CD4-positive, CD25-positive, alpha-beta regulatory T cell (primary cell): ENCODE data around the gene MAST1. TPM values are rescaled to one million over a fixed set of nuclear protein-coding genes. Genes with fewer than 3 reads are reported as not detected.
"Not testable (repeated sequence)": the region's sequence is repeated elsewhere in the genome, so short reads cannot be mapped to it uniquely, and the experiment has no call there.

Experiments
- ATAC-seq, 2 donors: fragments of 150-1000 bp; cut with Tn5 transposase; one replicate each; pipeline ENCODE4 v1.10.0; 2021; ENCODE audit warnings: low read depth in 2 of 2, moderate number of reproducible peaks in 2 of 2, moderate library complexity in 1 of 2
- DNase-seq, 3 donors: peaks; one replicate each; pipeline versions ENCODE4 v3.0.0 to v3.0.0-alpha.2; 2012 to 2022; ENCODE audit warnings: mixed read lengths in 1 of 3
- H3K27ac ChIP-seq: one replicate; pipeline ENCODE4 v1.7.0; 2013; ENCODE audit warnings: mild to moderate bottlenecking, low read length; ENCODE audit not compliant: insufficient read depth, poor library complexity, severe bottlenecking
- H3K27me3 ChIP-seq: one replicate; pipeline ENCODE4 v1.7.0; 2013; ENCODE audit warnings: low read length; ENCODE audit not compliant: control insufficient read depth, insufficient read depth
- H3K36me3 ChIP-seq: one replicate; pipeline ENCODE4 v1.7.0; 2013; ENCODE audit warnings: mild to moderate bottlenecking, low read length, moderate library complexity; ENCODE audit not compliant: control insufficient read depth, insufficient read depth
- H3K4me1 ChIP-seq: 2 replicates; pipeline ENCODE4 v1.7.0; 2013; ENCODE audit warnings: mild to moderate bottlenecking, low read length; ENCODE audit not compliant: insufficient read depth, control insufficient read depth, poor library complexity, severe bottlenecking
- H3K4me3 ChIP-seq: one replicate; pipeline ENCODE4 v1.7.0; 2013; ENCODE audit warnings: low read depth, mild to moderate bottlenecking, low read length, moderate library complexity
- H3K9me3 ChIP-seq, 2 experiments: 1 replicate in 1 of 2; 2 replicates in 1 of 2; pipeline ENCODE4 v1.7.0; 2013; ENCODE audit warnings: low read length in 2 of 2, mild to moderate bottlenecking in 1 of 2, moderate library complexity in 1 of 2; ENCODE audit not compliant: control insufficient read depth in 2 of 2
- H3K27ac Mint-ChIP-seq, 3 donors: one replicate each; pipeline ENCODE4 v1.8.0; 2020 to 2022; ENCODE audit warnings: mild to moderate bottlenecking in 3 of 3, mixed read lengths in 3 of 3, moderate library complexity in 2 of 3
- H3K27me3 Mint-ChIP-seq: one replicate; pipeline ENCODE4 v1.8.0; 2022; ENCODE audit warnings: mild to moderate bottlenecking, mixed read lengths
- H3K36me3 Mint-ChIP-seq: one replicate; pipeline ENCODE4 v1.8.0; 2020; ENCODE audit warnings: mixed read lengths
- H3K4me1 Mint-ChIP-seq, 4 donors: one replicate each; pipeline ENCODE4 v1.8.0; 2020 to 2022; ENCODE audit warnings: mixed read lengths in 4 of 4, mild to moderate bottlenecking in 1 of 4
- H3K4me3 Mint-ChIP-seq, 4 donors: one replicate each; pipeline ENCODE4 v1.8.0; 2020 to 2022; ENCODE audit warnings: mild to moderate bottlenecking in 4 of 4, mixed read lengths in 4 of 4, moderate library complexity in 3 of 4
- H3K9me3 Mint-ChIP-seq, 7 donors: one replicate each; pipeline ENCODE4 v1.8.0; 2020 to 2022; ENCODE audit warnings: mixed read lengths in 7 of 7, mild to moderate bottlenecking in 3 of 7, moderate library complexity in 2 of 7
- polyA plus RNA-seq, 4 donors: library from polyadenylated mRNA; unstranded; fragments of 300-500 nt; fragmentation: Illumina TruSeq; gene quantifications; one replicate each; pipeline ENCODE4 v1.2.3, GENCODE V29; 2021
- total RNA-seq: library from RNA; stranded (reverse); gene quantifications from one replicate; pipeline ENCODE4 v1.2.3, GENCODE V29; 2022

MAST1 gene
- total and polyA plus RNA-seq, 5 donors from 2014 or later: 0.05 to 1.8 (median 0.73) TPM; not detected in 1

- Histone ChIP-seq H3K4me1 (peaks cover 38% of the 10 kb centered on the region), H3K9me3 (no peaks in the 10 kb centered on the region), H3K4me3 (no peak overlapping the region), H3K27me3 (no peaks in the 10 kb centered on the region), H3K27ac (no peak overlapping the region), H3K36me3 (no peaks in the 10 kb centered on the region)
- no peak for ATAC-seq
- DNase-seq: no peak
- Mint-ChIP-seq H3K36me3 (peaks cover 8% of the 10 kb centered on the region), H3K27me3 (peaks cover 4% of the 10 kb centered on the region), H3K4me1 (peaks cover 10 to 45% (median 17%) of the 10 kb centered on the region in 4 donors), H3K4me3 (peak overlapping the region in 3 of 4 donors; percentile 15 to 65 (median 41)), H3K27ac (peak overlapping the region in 1 of 3 donors; percentile 7), H3K9me3 (no peaks in the 10 kb centered on the region)
Observed at GRCh38 chr19:12804051-12804450, 34.3 kb upstream of the MAST1 start.

- H3K36me3 Mint-ChIP-seq: peaks cover 5% of the 10 kb centered on the region
- Histone ChIP-seq H3K36me3 (peaks cover 2% of the 10 kb centered on the region), H3K4me3 (peak within 1 kb of the TSS; percentile 74), H3K4me1 (peaks cover 24% of the 10 kb centered on the region), H3K27me3 (no peaks in the 10 kb centered on the region), H3K9me3 (no peaks in the 10 kb centered on the region), H3K27ac (peak within 1 kb of the TSS; percentile 68)
- peaks cover 5 to 27% (median 12%) of the 10 kb centered on the region in 4 donors for H3K4me1 Mint-ChIP-seq
- H3K27me3 Mint-ChIP-seq: peaks cover 4% of the 10 kb centered on the region
- H3K4me3 Mint-ChIP-seq: peak within 1 kb of the TSS; percentile 89 to 99 (median 92)
- peak within 1 kb of the TSS in 2 of 3 donors; percentile 91 to 97 for H3K27ac Mint-ChIP-seq
- DNase-seq (peak; percentile 75 to 94 (median 84)), ATAC-seq (peak; percentile 86 to 89)
- no peaks in the 10 kb centered on the region for H3K9me3 Mint-ChIP-seq
Observed at GRCh38 chr19:12806242-12807081, 31.9 kb upstream of the MAST1 start, which contains the start of gene RNASEH2A. RNASEH2A (plus strand) TSS chr19:12806584; CDS start chr19:12806674, 90 bp downstream.

GRCh38 chr19:12815088-12815487 is 23.2 kb upstream of the MAST1 start:
- Mint-ChIP-seq H3K27me3 (no peaks in the 10 kb centered on the region), H3K4me1 (no peaks in the 10 kb centered on the region), H3K36me3 (peaks cover 12% of the 10 kb centered on the region), H3K27ac (no peak overlapping the region), H3K9me3 (no peaks in the 10 kb centered on the region), H3K4me3 (no peak overlapping the region)
- ATAC-seq (no peak), DNase-seq (no peak)
- H3K27me3 ChIP-seq: no peaks in the 10 kb centered on the region
- H3K4me1 ChIP-seq: no peaks in the 10 kb centered on the region
- no peak overlapping the region for H3K27ac ChIP-seq
- peaks cover 6% of the 10 kb centered on the region for H3K36me3 ChIP-seq
- H3K4me3 ChIP-seq: no peak overlapping the region
- no peaks in the 10 kb centered on the region for H3K9me3 ChIP-seq

GRCh38 chr19:12817188-12817587 is 21.1 kb upstream of the MAST1 start:
- H3K27ac ChIP-seq, H3K4me3 Mint-ChIP-seq, H3K27me3 Mint-ChIP-seq, H3K9me3 ChIP-seq, DNase-seq, H3K4me1 ChIP-seq, H3K27me3 ChIP-seq, H3K4me1 Mint-ChIP-seq, H3K27ac Mint-ChIP-seq, ATAC-seq, H3K9me3 Mint-ChIP-seq, H3K36me3 ChIP-seq, H3K4me3 ChIP-seq: not testable (repeated sequence)
- H3K36me3 Mint-ChIP-seq: peaks cover 12% of the 10 kb centered on the region

GRCh38 chr19:12817810-12818209 is 20.5 kb upstream of the MAST1 start:
- not testable (repeated sequence) for H3K27me3 Mint-ChIP-seq, H3K9me3 Mint-ChIP-seq, H3K4me3 Mint-ChIP-seq, ATAC-seq, H3K9me3 ChIP-seq, H3K4me1 Mint-ChIP-seq, H3K27ac ChIP-seq, H3K36me3 ChIP-seq, H3K27me3 ChIP-seq, H3K27ac Mint-ChIP-seq, H3K4me3 ChIP-seq, DNase-seq, H3K4me1 ChIP-seq
- peaks cover 11% of the 10 kb centered on the region for H3K36me3 Mint-ChIP-seq

GRCh38 chr19:12821761-12822160 is 16.6 kb upstream of the MAST1 start:
- Histone ChIP-seq H3K27me3 (no peaks in the 10 kb centered on the region), H3K36me3 (no peaks in the 10 kb centered on the region), H3K9me3 (no peaks in the 10 kb centered on the region), H3K4me3 (no peak overlapping the region), H3K4me1 (peaks cover 6% of the 10 kb centered on the region), H3K27ac (no peak overlapping the region)
- H3K36me3 Mint-ChIP-seq: peaks cover 4% of the 10 kb centered on the region
- no peak overlapping the region for H3K4me3 Mint-ChIP-seq
- no peak overlapping the region for H3K27ac Mint-ChIP-seq
- ATAC-seq (no peak), DNase-seq (no peak)
- peaks cover 0 to 8% (median 1%) of the 10 kb centered on the region in 4 donors for H3K4me1 Mint-ChIP-seq
- H3K9me3 Mint-ChIP-seq: no peaks in the 10 kb centered on the region
- H3K27me3 Mint-ChIP-seq: peaks cover 12% of the 10 kb centered on the region

- Histone ChIP-seq H3K4me3 (no peak overlapping the region), H3K27me3 (peaks cover 8% of the 10 kb centered on the region), H3K4me1 (peaks cover 6% of the 10 kb centered on the region), H3K9me3 (no peaks in the 10 kb centered on the region), H3K27ac (no peak overlapping the region), H3K36me3 (no peaks in the 10 kb centered on the region)
- Mint-ChIP-seq H3K27ac (no peak overlapping the region), H3K4me3 (peak overlapping the region in 1 of 4 donors; percentile 17), H3K27me3 (peaks cover 27% of the 10 kb centered on the region), H3K4me1 (peaks cover 0 to 8% (median 1%) of the 10 kb centered on the region in 4 donors), H3K36me3 (no peaks in the 10 kb centered on the region), H3K9me3 (peaks cover 0 to 5% (median 0%) of the 10 kb centered on the region in 7 donors)
- ATAC-seq (no peak), DNase-seq (peak in 1 of 3 donors; percentile 28)
Observed at GRCh38 chr19:12825254-12826131, 12.8 kb upstream of the MAST1 start.
